ENCODE measurements around the gene FOXO1. TPM values are rescaled to one million over a fixed set of nuclear protein-coding genes. Genes with fewer than 3 reads are reported as not detected.

The FOXO1 gene
- total and polyA plus RNA-seq, 2 of the 13 experiments (the other 11 are each of a cell fraction or from before 2014, with no cell fraction given) = 8.1 to 13.1 TPM

GRCh38 chr13:40611635-40612034 lies 54.8 kb downstream of the FOXO1 start:
- peaks cover 6 to 33% of the 10 kb centered on the region in 2 experiments; a peak in 4 of 5 replicates for H3K36me3 ChIP-seq (replicated peaks in 1 of 2; ENCODE audit: control insufficient read depth in 1 of 2, insufficient read depth in 2 of 2, low read length in 2 of 2)
- no peaks in the 10 kb centered on the region for H3K9me3 ChIP-seq (ENCODE audit: low read length)
- H3K79me2 ChIP-seq (ENCODE audit: insufficient read depth, low read length) = peaks cover 98% of the 10 kb centered on the region
- peaks cover 68% of the 10 kb centered on the region for H4K20me1 ChIP-seq (ENCODE audit: insufficient read depth, low read length)
- ChIA-PET CTCF (ENCODE audit: low intra/inter-chr PET ratio, low total read pairs) (no interaction called here), POLR2A (no interaction called here)
- H3K4me3 ChIP-seq (replicated peaks in 1 of 3; ENCODE audit: insufficient read depth in 1 of 3, low read depth in 2 of 3, low read length in 3 of 3) = no peak overlapping the region
- no peak overlapping the region for H3K27ac ChIP-seq (ENCODE audit: extremely low read length, insufficient read depth, low read length)
- H3K4me1 ChIP-seq (ENCODE audit: insufficient read depth, low read length) = peaks cover 31% of the 10 kb centered on the region
- H3K9ac ChIP-seq (ENCODE audit: insufficient read depth, low read depth, low read length) = no peak overlapping the region
- ATAC-seq (no peak), FAIRE-seq (no peak), DNase-seq (ENCODE audit: low spot score) (no peak)
- no peaks in the 10 kb centered on the region for H3K27me3 ChIP-seq (ENCODE audit: control insufficient read depth in 1 of 2, insufficient read depth in 2 of 2, low read length in 2 of 2)
- no peak for TF ChIP-seq ZFP82 (CRISPR knock-in tag; IDR thresholded peaks at IDR 0.05; ENCODE audit: borderline replicate concordance)
- TF ChIP-seq ZBTB49 (CRISPR knock-in tag; IDR thresholded peaks at IDR 0.05; ENCODE audit: borderline replicate concordance) = no peak
- TF ChIP-seq KLF6 (CRISPR knock-in tag; IDR thresholded peaks at IDR 0.05) = no peak
- TF ChIP-seq ZNF781 (CRISPR knock-in tag; IDR thresholded peaks at IDR 0.05; ENCODE audit: borderline replicate concordance, not compliant biosample characterization) = no peak
- no peak for TF ChIP-seq ZNF713 (CRISPR knock-in tag; IDR thresholded peaks at IDR 0.05)
- TF ChIP-seq PHF8 (CRISPR knock-in tag; IDR thresholded peaks at IDR 0.05) = no peak
- no peak for TF ChIP-seq ZNF720 (CRISPR knock-in tag; IDR thresholded peaks at IDR 0.05)
- TF ChIP-seq ZNF576 (CRISPR knock-in tag; IDR thresholded peaks at IDR 0.05) = no peak
- no peak for TF ChIP-seq MLX (CRISPR knock-in tag; IDR thresholded peaks at IDR 0.05)
- TF ChIP-seq MAX (IDR thresholded peaks at IDR 0.05) = no peak
- TF ChIP-seq FOXJ3 (CRISPR knock-in tag; IDR thresholded peaks at IDR 0.05; ENCODE audit: borderline replicate concordance) = no peak
- TF ChIP-seq SKIL (CRISPR knock-in tag; IDR thresholded peaks at IDR 0.05; ENCODE audit: borderline replicate concordance) = no peak
- no peak for TF ChIP-seq E2F2 (CRISPR knock-in tag; IDR thresholded peaks at IDR 0.05; ENCODE audit: borderline replicate concordance)
- TF ChIP-seq ESRRA (CRISPR knock-in tag; IDR thresholded peaks at IDR 0.05; ENCODE audit: low read depth) = no peak
- no peak overlapping the region for H3K4me2 ChIP-seq (ENCODE audit: low read depth, low read length)
- H2AFZ ChIP-seq (ENCODE audit: low read length) = no peak overlapping the region
- in situ Hi-C loops (cut with HindIII; ENCODE audit: extremely low pct_ligation_motif_present, low pct_unique_long_range_greater_than_20kb) = no loop called here
- BruUV-seq (replicated peaks) = no TSS peak
- 95% methylated on average over 7 of the region's 7 CpGs for WGBS (ENCODE audit: low lambda C conversion rate)
- intact Hi-C loops (cut with micrococcal nuclease; ENCODE audit: unreplicated experiment) = no loop called here
